Measurements from ENCODE around the gene FAM219B.
"Not testable (repeated sequence)": the region's sequence is repeated elsewhere in the genome, so short reads cannot be mapped to it uniquely, and the experiment has no call there.

Gene FAM219B

GRCh38 chr15:74893627-74894026, 13.0 kb downstream of the FAM219B start:
- no peak overlapping the region for H3K4me3 Mint-ChIP-seq
- no peak for ATAC-seq (replicated peaks)
- peak overlapping the region; percentile 76 for H3K27ac Mint-ChIP-seq
- H3K9me3 Mint-ChIP-seq, result no peaks in the 10 kb centered on the region
- DNase-seq, result no peak
- peaks cover 27 to 51% of the 10 kb centered on the region in 2 donors for H3K4me1 Mint-ChIP-seq
- no peaks in the 10 kb centered on the region for H3K27me3 Mint-ChIP-seq
- H3K36me3 Mint-ChIP-seq, result peaks cover 18 to 44% of the 10 kb centered on the region in 2 donors

- H3K27ac Mint-ChIP-seq, result peak overlapping the region; percentile 71
- H3K4me3 Mint-ChIP-seq, result no peak overlapping the region
- no peaks in the 10 kb centered on the region for H3K9me3 Mint-ChIP-seq
- H3K4me1 Mint-ChIP-seq, result peaks cover 27 to 51% of the 10 kb centered on the region in 2 donors
- ATAC-seq (replicated peaks), result no peak
- no peaks in the 10 kb centered on the region for H3K27me3 Mint-ChIP-seq
- H3K36me3 Mint-ChIP-seq, result peaks cover 18 to 44% of the 10 kb centered on the region in 2 donors
- DNase-seq, result no peak
Measured at GRCh38 chr15:74892931-74893330, 13.7 kb downstream of the FAM219B start.

- peaks cover 29 to 51% of the 10 kb centered on the region in 2 donors for H3K4me1 Mint-ChIP-seq
- peaks cover 16 to 42% of the 10 kb centered on the region in 2 donors for H3K36me3 Mint-ChIP-seq
- H3K27ac Mint-ChIP-seq, result no peak overlapping the region
- DNase-seq (no peak), ATAC-seq (replicated peaks) (no peak)
- no peak overlapping the region for H3K4me3 Mint-ChIP-seq
- H3K27me3 Mint-ChIP-seq, result no peaks in the 10 kb centered on the region
- no peaks in the 10 kb centered on the region for H3K9me3 Mint-ChIP-seq
Measured at GRCh38 chr15:74892313-74892712, 14.3 kb downstream of the FAM219B start.

- H3K4me3 Mint-ChIP-seq, result no peak overlapping the region
- peaks cover 30 to 51% of the 10 kb centered on the region in 2 donors for H3K4me1 Mint-ChIP-seq
Measured at GRCh38 chr15:74891469-74891868, 15.2 kb downstream of the FAM219B start.

GRCh38 chr15:74890665-74890960, 16.0 kb downstream of the FAM219B start:
- peak overlapping the region; percentile 92 to 93 for H3K4me3 Mint-ChIP-seq
- H3K27ac Mint-ChIP-seq, result peak overlapping the region; percentile 97
- peaks cover 16 to 32% of the 10 kb centered on the region in 2 donors for H3K36me3 Mint-ChIP-seq
- H3K9me3 Mint-ChIP-seq, result no peaks in the 10 kb centered on the region
- H3K4me1 Mint-ChIP-seq, result peaks cover 30 to 51% of the 10 kb centered on the region in 2 donors
- no peaks in the 10 kb centered on the region for H3K27me3 Mint-ChIP-seq
- ATAC-seq (replicated peaks) (no peak), DNase-seq (no peak)

More at GRCh38 chr15:74891469-74891868, 15.2 kb downstream of the FAM219B start:
- peaks cover 16 to 34% of the 10 kb centered on the region in 2 donors for H3K36me3 Mint-ChIP-seq
- no peaks in the 10 kb centered on the region for H3K9me3 Mint-ChIP-seq
- no peak for ATAC-seq (replicated peaks)
- no peak overlapping the region for H3K27ac Mint-ChIP-seq
- no peaks in the 10 kb centered on the region for H3K27me3 Mint-ChIP-seq
- DNase-seq, result no peak

GRCh38 chr15:74889883-74890664, 16.6 kb downstream of the FAM219B start, which contains the start of gene MPI:
Gene MPI, plus strand, starts transcription at chr15:74890042. Its CDS starts 32 bp downstream, at chr15:74890074.
- H3K27me3 Mint-ChIP-seq, result no peaks in the 10 kb centered on the region
- peaks cover 30 to 51% of the 10 kb centered on the region in 2 donors for H3K4me1 Mint-ChIP-seq
- peak within 1 kb of the TSS; percentile 92 to 93 for H3K4me3 Mint-ChIP-seq
- DNase-seq (peak; percentile 83), ATAC-seq (replicated peaks) (peak; percentile 99)
- H3K36me3 Mint-ChIP-seq, result peaks cover 13 to 30% of the 10 kb centered on the region in 2 donors
- H3K27ac Mint-ChIP-seq, result peak within 1 kb of the TSS; percentile 97
- no peaks in the 10 kb centered on the region for H3K9me3 Mint-ChIP-seq

GRCh38 chr15:74889390-74889882, 17.2 kb downstream of the FAM219B start:
- Mint-ChIP-seq H3K36me3 (peaks cover 13 to 26% of the 10 kb centered on the region in 2 donors), H3K9me3 (no peaks in the 10 kb centered on the region), H3K27ac (peak overlapping the region; percentile 97), H3K4me3 (peak overlapping the region; percentile 92 to 93), H3K4me1 (peaks cover 30 to 51% of the 10 kb centered on the region in 2 donors), H3K27me3 (no peaks in the 10 kb centered on the region)
- peak in 1 of 2 donors; percentile 7 for ATAC-seq (replicated peaks)
- DNase-seq, result no peak

- H3K27me3 Mint-ChIP-seq, result no peaks in the 10 kb centered on the region
- DNase-seq, result no peak
- H3K9me3 Mint-ChIP-seq, result no peaks in the 10 kb centered on the region
- peaks cover 12 to 23% of the 10 kb centered on the region in 2 donors for H3K36me3 Mint-ChIP-seq
- peak overlapping the region in 1 of 2 donors; percentile 92 for H3K4me3 Mint-ChIP-seq
- no peak overlapping the region for H3K27ac Mint-ChIP-seq
- peaks cover 28 to 49% of the 10 kb centered on the region in 2 donors for H3K4me1 Mint-ChIP-seq
- ATAC-seq (replicated peaks), result no peak
Measured at GRCh38 chr15:74888716-74889115, 17.9 kb downstream of the FAM219B start.

GRCh38 chr15:74887537-74888193, 19.0 kb downstream of the FAM219B start:
- H3K36me3 Mint-ChIP-seq, result peaks cover 4 to 13% of the 10 kb centered on the region in 2 donors
- not testable (repeated sequence) for H3K9me3 Mint-ChIP-seq; H3K27ac Mint-ChIP-seq; H3K27me3 Mint-ChIP-seq; H3K4me3 Mint-ChIP-seq; ATAC-seq (replicated peaks); DNase-seq
- H3K4me1 Mint-ChIP-seq, result peaks cover 18 to 38% of the 10 kb centered on the region in 2 donors

GRCh38 chr15:74885461-74885860, 21.2 kb downstream of the FAM219B start:
- Mint-ChIP-seq H3K36me3 (no peaks in the 10 kb centered on the region), H3K27ac (no peak overlapping the region), H3K4me3 (no peak overlapping the region), H3K27me3 (peaks cover 0 to 5% of the 10 kb centered on the region in 2 donors), H3K9me3 (peaks cover 0 to 4% of the 10 kb centered on the region in 2 donors), H3K4me1 (peaks cover 14 to 16% of the 10 kb centered on the region in 2 donors)
- ATAC-seq (replicated peaks), result no peak
- DNase-seq, result no peak

GRCh38 chr15:74884428-74885223, 22.0 kb downstream of the FAM219B start:
- Mint-ChIP-seq H3K27ac (peak overlapping the region; percentile 20), H3K27me3 (peaks cover 0 to 5% of the 10 kb centered on the region in 2 donors), H3K9me3 (peaks cover 0 to 4% of the 10 kb centered on the region in 2 donors), H3K36me3 (no peaks in the 10 kb centered on the region), H3K4me1 (peaks cover 8 to 9% of the 10 kb centered on the region in 2 donors), H3K4me3 (no peak overlapping the region)
- DNase-seq (no peak), ATAC-seq (replicated peaks) (no peak)

GRCh38 chr15:74882528-74882927, 24.1 kb downstream of the FAM219B start:
- peaks cover 0 to 4% of the 10 kb centered on the region in 2 donors for H3K9me3 Mint-ChIP-seq
- no peak for ATAC-seq (replicated peaks)

GRCh38 chr15:74878273-74878672, 28.4 kb downstream of the FAM219B start:
- ATAC-seq (replicated peaks) (no peak), DNase-seq (no peak)
- no peak overlapping the region for H3K27ac Mint-ChIP-seq
- H3K4me1 Mint-ChIP-seq, result peaks cover 5 to 6% of the 10 kb centered on the region in 2 donors
- peaks cover 4% of the 10 kb centered on the region in 2 donors for H3K9me3 Mint-ChIP-seq
- H3K4me3 Mint-ChIP-seq, result no peak overlapping the region
- H3K27me3 Mint-ChIP-seq, result peaks cover 0 to 5% of the 10 kb centered on the region in 2 donors
- peaks cover 0 to 3% of the 10 kb centered on the region in 2 donors for H3K36me3 Mint-ChIP-seq

More at GRCh38 chr15:74882528-74882927, 24.1 kb downstream of the FAM219B start:
- Mint-ChIP-seq H3K27ac (peak overlapping the region; percentile 38), H3K4me1 (peaks cover 0 to 2% of the 10 kb centered on the region in 2 donors), H3K27me3 (peaks cover 0 to 5% of the 10 kb centered on the region in 2 donors), H3K4me3 (no peak overlapping the region), H3K36me3 (no peaks in the 10 kb centered on the region)
- DNase-seq, result no peak
